H1 (cell line): ENCODE results near the gene VIPR2. TPM values are rescaled to one million over a fixed set of nuclear protein-coding genes. Genes with fewer than 3 reads are reported as not detected.

Experiments used
- CTCF ChIA-PET: fragments of 300-600 bp; sonication (Branson Sonifier 250); formaldehyde crosslinking; loops from one replicate; lab custom pipeline; 2021; ENCODE audit not compliant: partially characterized antibody; lab: Charles Lee
- POLR2A ChIA-PET: fragments of 300-600 bp; sonication (Branson Sonifier 250); formaldehyde crosslinking; loops from one replicate; lab custom pipeline; 2021; ENCODE audit warnings: inconsistent platforms; ENCODE audit not compliant: partially characterized antibody; lab: Charles Lee
- DNase-seq, 2 experiments: peaks; one replicate each; pipeline versions ENCODE4 v3.0.0 to v3.0.0-alpha.2; 2010 to 2022; ENCODE audit warnings: low spot score in 2 of 2, low read depth in 1 of 2, mixed read lengths in 1 of 2
- FAIRE-seq: peaks from 2 replicates; lab custom pipeline; 2011; peaks lifted over from hg19 to GRCh38; lab: Jason Lieb, UNC
- H2AFZ ChIP-seq: 2 replicates; pipeline ENCODE4 v1.8.1; 2012; ENCODE audit warnings: low read length, inconsistent platforms
- H2AK5ac ChIP-seq: 2 replicates; pipeline ENCODE4 v1.6.1; 2013; ENCODE audit warnings: low read depth, low read length
- H2BK120ac ChIP-seq: replicated peaks from 2 replicates; pipeline ENCODE3; 2013; ENCODE audit warnings: low read depth, low read length, inconsistent platforms
- H2BK12ac ChIP-seq: 2 replicates; pipeline ENCODE4 v1.6.1; 2013; ENCODE audit warnings: low read depth, low read length
- H2BK15ac ChIP-seq: 2 replicates; pipeline ENCODE4 v1.6.1; 2013; ENCODE audit warnings: low read length
- H2BK20ac ChIP-seq: 2 replicates; pipeline ENCODE4 v1.6.1; 2013; ENCODE audit warnings: low read length
- H2BK5ac ChIP-seq: 2 replicates; pipeline ENCODE4 v1.6.1; 2013; ENCODE audit warnings: low read depth, low read length
- H3K14ac ChIP-seq: 2 replicates; pipeline ENCODE4 v1.6.1; 2013; ENCODE audit warnings: inconsistent platforms; ENCODE audit not compliant: insufficient read length
- H3K18ac ChIP-seq: 2 replicates; pipeline ENCODE4 v1.6.1; 2013; ENCODE audit warnings: low read length; ENCODE audit errors: extremely low read depth
- H3K23ac ChIP-seq: 2 replicates; pipeline ENCODE4 v1.6.1; 2013; ENCODE audit warnings: inconsistent platforms; ENCODE audit not compliant: insufficient read length
- H3K23me2 ChIP-seq: 2 replicates; pipeline ENCODE4 v1.6.1; 2013; ENCODE audit warnings: low read depth, low read length
- H3K27ac ChIP-seq: 2 replicates; pipeline ENCODE4 v1.6.1; 2011; ENCODE audit warnings: low read depth, low read length, inconsistent platforms
- H3K27me3 ChIP-seq, 4 experiments: replicated peaks in 1 of 4; 1 replicate in 1 of 4; 2 replicates in 3 of 4; pipeline versions ENCODE4 v1.6.1 to v1.8.1; 2011 to 2013; ENCODE audit warnings: low read length in 3 of 4, mild to moderate bottlenecking in 3 of 4, inconsistent platforms in 2 of 4, mixed read lengths in 2 of 4, moderate library complexity in 1 of 4; ENCODE audit not compliant: control insufficient read depth in 3 of 4, insufficient read depth in 3 of 4; ENCODE audit errors: extremely low read depth in 1 of 4
- H3K36me3 ChIP-seq, 4 experiments: 2 replicates each; pipeline versions ENCODE4 v1.6.1 to v1.8.1; 2011 to 2013; ENCODE audit warnings: mild to moderate bottlenecking in 4 of 4, low read length in 3 of 4, moderate library complexity in 2 of 4, control low read depth in 1 of 4, inconsistent platforms in 1 of 4; ENCODE audit not compliant: insufficient read depth in 4 of 4, control insufficient read depth in 2 of 4
- H3K4ac ChIP-seq: replicated peaks from 2 replicates; pipeline ENCODE3; 2013; ENCODE audit warnings: low read length, low read depth, mixed read lengths, inconsistent platforms; ENCODE audit not compliant: insufficient read length
- H3K4me1 ChIP-seq, 4 experiments: replicated peaks in 1 of 4; 1 replicate in 1 of 4; 2 replicates in 3 of 4; pipeline versions ENCODE4 v1.6.1 to v1.8.1; 2011 to 2013; ENCODE audit warnings: low read length in 3 of 4, inconsistent platforms in 2 of 4, mixed read lengths in 1 of 4; ENCODE audit not compliant: insufficient read depth in 4 of 4, control insufficient read depth in 3 of 4
- H3K4me2 ChIP-seq, 2 experiments: 2 replicates each; pipeline versions ENCODE4 v1.6.1 to v1.8.1; 2011 to 2013; ENCODE audit warnings: low read depth in 2 of 2, low read length in 2 of 2, control low read depth in 1 of 2, inconsistent platforms in 1 of 2, mild to moderate bottlenecking in 1 of 2; ENCODE audit not compliant: insufficient read depth in 1 of 2
- H3K4me3 ChIP-seq, 4 experiments: fragments of 200-600, 300-600 bp in 1 of 4; sonication (generic), shearing (Covaris generic), sonication (Bioruptor Twin) in 1 of 4; 2 replicates each; pipeline versions ENCODE4 v1.5.1 to v1.8.1; 2011 to 2016; ENCODE audit warnings: low read length in 4 of 4, low read depth in 3 of 4, control low read depth in 2 of 4, inconsistent platforms in 2 of 4, mild to moderate bottlenecking in 2 of 4, mixed read lengths in 1 of 4, moderate library complexity in 1 of 4; ENCODE audit not compliant: insufficient read depth in 2 of 4; ENCODE audit errors: extremely low read depth in 1 of 4
- H3K56ac ChIP-seq: replicated peaks from 2 replicates; pipeline ENCODE3; 2013; ENCODE audit warnings: low read depth, mild to moderate bottlenecking, mixed read lengths, low read length, inconsistent platforms; ENCODE audit not compliant: insufficient read length
- H3K79me1 ChIP-seq: 2 replicates; pipeline ENCODE4 v1.6.1; 2013; ENCODE audit warnings: low read depth, low read length, control low read depth
- H3K79me2 ChIP-seq, 2 experiments: 2 replicates each; pipeline versions ENCODE4 v1.6.1 to v1.8.1; 2012 to 2013; ENCODE audit warnings: low read length in 2 of 2, mild to moderate bottlenecking in 2 of 2, inconsistent platforms in 1 of 2; ENCODE audit not compliant: insufficient read depth in 2 of 2, control insufficient read depth in 1 of 2
- H3K9ac ChIP-seq, 4 experiments: replicated peaks in 1 of 4; 1 replicate in 1 of 4; 2 replicates in 3 of 4; pipeline versions ENCODE4 v1.6.1 to v1.8.1; 2011 to 2013; ENCODE audit warnings: low read depth in 3 of 4, low read length in 3 of 4, control low read depth in 2 of 4, mild to moderate bottlenecking in 2 of 4, moderate library complexity in 2 of 4, inconsistent platforms in 1 of 4; ENCODE audit errors: extremely low read depth in 1 of 4
- H3K9me3 ChIP-seq, 2 experiments: 2 replicates each; pipeline versions ENCODE4 v1.6.1 to v1.8.1; 2012 to 2013; ENCODE audit warnings: mild to moderate bottlenecking in 2 of 2, moderate library complexity in 2 of 2, control low read depth in 1 of 2, inconsistent platforms in 1 of 2, low read depth in 1 of 2, low read length in 1 of 2, mixed read lengths in 1 of 2; ENCODE audit not compliant: insufficient read depth in 2 of 2
- H4K20me1 ChIP-seq, 2 experiments: replicated peaks in 1 of 2; 2 replicates each; pipeline versions ENCODE3 to v1.8.1; 2011 to 2013; ENCODE audit warnings: inconsistent platforms in 2 of 2, low read length in 2 of 2, mild to moderate bottlenecking in 1 of 2; ENCODE audit not compliant: insufficient read depth in 2 of 2, control insufficient read depth in 1 of 2
- H4K5ac ChIP-seq: 2 replicates; pipeline ENCODE4 v1.6.1; 2013; ENCODE audit warnings: low read length, low read depth, mixed read lengths, inconsistent platforms; ENCODE audit not compliant: insufficient read length
- H4K8ac ChIP-seq: 2 replicates; pipeline ENCODE4 v1.8.0; 2013; ENCODE audit warnings: mild to moderate bottlenecking, moderate library complexity, low read length, inconsistent platforms; ENCODE audit not compliant: insufficient read depth; ENCODE audit errors: extremely low read depth
- H4K91ac ChIP-seq: replicated peaks from 2 replicates; pipeline ENCODE3; 2013; ENCODE audit warnings: low read length, mixed read lengths, inconsistent platforms; ENCODE audit not compliant: insufficient read length
- RAD21 ChIP-seq, 2 experiments: IDR thresholded peaks in 1 of 2; conservative IDR thresholded peaks in 1 of 2; 2 replicates each; pipeline ENCODE4 v1.6.1; 2011; ENCODE audit warnings: low read depth in 2 of 2, low read length in 2 of 2, improper control_type of control experiment in 1 of 2, inconsistent platforms in 1 of 2, mild to moderate bottlenecking in 1 of 2, moderate library complexity in 1 of 2
- RXRA ChIP-seq: IDR thresholded peaks from 2 replicates; pipeline ENCODE4 v1.6.1; 2011; ENCODE audit warnings: low read depth, mild to moderate bottlenecking, low read length, moderate library complexity; ENCODE audit not compliant: insufficient read depth
- WGBS, 2 experiments: shearing (Covaris generic) in 1 of 2; methylation state at CpG; one replicate each; pipeline versions ENCODE4 v1.1.6 to v1.1.7; 2013 to 2015; ENCODE audit warnings: low lambda C conversion rate in 2 of 2, mixed read lengths in 2 of 2, inconsistent platforms in 1 of 2, low coverage in 1 of 2, missing lambda C conversion rate in 1 of 2; ENCODE audit not compliant: insufficient replicate concordance in 2 of 2, insufficient coverage in 1 of 2, insufficient read length in 1 of 2; ENCODE audit errors: extremely low coverage in 1 of 2, missing lambda C conversion rate in 1 of 2; 5-methylcytosine and 5-hydroxymethylcytosine counted together
- polyA plus RNA-seq, 7 experiments: library from polyadenylated mRNA; depleted of rRNA in 3 of 7; stranded (reverse) in 5 of 7; unstranded in 2 of 7; fragments of >200 nt in 5 of 7; fragments of 200-250 nt in 2 of 7; gene quantifications; 1 replicate in 5 of 7; 2 replicates in 1 of 7; 4 replicates in 1 of 7; pipeline versions ENCODE4 v1.2.1 to v1.2.3, GENCODE V29; 2011 to 2013; ENCODE audit warnings: missing spikeins in 2 of 7, mixed read lengths in 2 of 7
- total RNA-seq: library from RNA; stranded (reverse); fragmentation: NEBNext Ultra II Directional; extraction: Animal tissue kit (Norgen Biotek cat#: 25700); gene quantifications from 2 replicates; pipeline ENCODE4 v1.2.1, GENCODE V29; 2021

Gene VIPR2
- total and polyA plus RNA-seq, 2 of the 8 experiments (the other 6 are each of a cell fraction or from before 2014, with no cell fraction given): 2.4 to 6.3 TPM

- H2BK12ac ChIP-seq: no peak overlapping the region
- H3K36me3 ChIP-seq: peaks cover 0 to 3% (median 0%) of the 10 kb centered on the region in 4 experiments; a peak in 2 of 8 replicates
- no peaks in the 10 kb centered on the region for H3K27me3 ChIP-seq
- H4K20me1 ChIP-seq: no peaks in the 10 kb centered on the region
- H2BK120ac ChIP-seq: no peak overlapping the region
- ChIA-PET POLR2A (no interaction called here), CTCF (interaction anchor here (0.5 kb wide), 1 partner anchor 72 kb away, joined by 3 read pairs; no protein-coding TSS in a partner anchor)
- peaks cover 0 to 7% (median 4%) of the 10 kb centered on the region in 4 experiments; a peak in 4 of 7 replicates for H3K4me1 ChIP-seq
- no peak overlapping the region for H2AK5ac ChIP-seq
- H3K18ac ChIP-seq: no peak overlapping the region
- H2BK15ac ChIP-seq: peak overlapping the region; percentile 65; the same call in 1 of the 2 replicates
- no peak overlapping the region for H3K9ac ChIP-seq
- H3K79me1 ChIP-seq: no peaks in the 10 kb centered on the region
- FAIRE-seq (no peak), DNase-seq (no peak)
- no peak overlapping the region for H3K23ac ChIP-seq
- peak overlapping the region; percentile 51 for H4K91ac ChIP-seq
- TF ChIP-seq RXRA (no peak), RAD21 (IDR thresholded peaks at IDR 0.05 in 1 of 2, conservative IDR thresholded peaks at IDR 0.05 in 1 of 2; ENCODE audit: low read depth in 2 of 2, low read length in 2 of 2) (peak in 1 of 2 experiments; percentile 12; a peak in 1 of 4 replicates)
- H3K14ac ChIP-seq: no peak overlapping the region
- no peak overlapping the region for H3K56ac ChIP-seq
- H3K4me2 ChIP-seq: no peak overlapping the region
- H4K5ac ChIP-seq: no peak overlapping the region
- 88% methylated on average over 30 of the region's 48 CpGs; no CpG with 5 or more reads in 1 of the 2 experiments for whole genome bisulfite sequencing, 2 experiments
- no peak overlapping the region for H3K4ac ChIP-seq
- no peak overlapping the region for H2AFZ ChIP-seq
- no peak overlapping the region for H2BK5ac ChIP-seq
- H2BK20ac ChIP-seq: no peak overlapping the region
- H3K4me3 ChIP-seq: no peak overlapping the region
- H3K23me2 ChIP-seq: no peaks in the 10 kb centered on the region
- no peaks in the 10 kb centered on the region for H3K79me2 ChIP-seq
- H3K9me3 ChIP-seq: no peaks in the 10 kb centered on the region
- H4K8ac ChIP-seq: no peak overlapping the region; the same call in 1 of the 2 replicates
- no peak overlapping the region; the same call in 1 of the 2 replicates for H3K27ac ChIP-seq
These were observed 32.3 kb downstream of the VIPR2 start for GRCh38 chr7:159112136-159113011.
